Esophagus muscularis mucosa (tissue), 4 donors: ENCODE data around the gene GSTO1. TPM values are rescaled to one million over a fixed set of nuclear protein-coding genes. Genes with fewer than 3 reads are reported as not detected.

Experiments used
- DNase-seq: peaks from one replicate; pipeline ENCODE4 v3.0.0-alpha.2; 2017; ENCODE audit errors: extremely low spot score
- H3K27ac ChIP-seq, 4 donors: fragments of 200-600 bp; sonication (generic); replicated peaks in 1 of 4; 1 replicate in 3 of 4; 2 replicates in 1 of 4; pipeline ENCODE4 v1.5.1; 2016 to 2019; ENCODE audit warnings: mild to moderate bottlenecking in 1 of 4
- H3K27me3 ChIP-seq, 4 donors: fragments of 200-600 bp; sonication (generic); one replicate each; pipeline versions ENCODE4 v1.5.1 to v1.6.0; 2016 to 2019
- H3K36me3 ChIP-seq, 4 donors: fragments of 200-600 bp; sonication (generic); one replicate each; pipeline ENCODE4 v1.5.1; 2016 to 2019
- H3K4me1 ChIP-seq, 4 donors: fragments of 200-600 bp; sonication (generic); one replicate each; pipeline ENCODE4 v1.5.1; 2016 to 2019
- H3K4me3 ChIP-seq, 4 donors: fragments of 200-600 bp; sonication (generic); 1 replicate in 2 of 4; 2 replicates in 2 of 4; pipeline ENCODE4 v1.5.1; 2016 to 2019; ENCODE audit warnings: mild to moderate bottlenecking in 4 of 4, moderate library complexity in 1 of 4
- H3K9me3 ChIP-seq, 4 donors: fragments of 200-600 bp; sonication (generic); 1 replicate in 3 of 4; 2 replicates in 1 of 4; pipeline ENCODE4 v1.5.1; 2016 to 2019
- CTCF ChIP-seq, 3 experiments: fragments of 200-600 bp in 2 of 3; fragments of 450-650 bp in 1 of 3; sonication (generic) in 2 of 3; IDR thresholded peaks; one replicate each; pipeline ENCODE4 v1.5.1; 2017 to 2019; ENCODE audit warnings: antibody characterized with exemption in 3 of 3, mild to moderate bottlenecking in 2 of 3, moderate library complexity in 1 of 3
- EP300 ChIP-seq: sonication (generic); formaldehyde crosslinking; IDR thresholded peaks from one replicate; pipeline ENCODE4 v1.6.1; 2017; ENCODE audit warnings: antibody characterized with exemption
- POLR2A ChIP-seq: fragments of 450-650 bp; IDR thresholded peaks from one replicate; pipeline ENCODE4 v1.6.1; 2017; ENCODE audit warnings: antibody characterized with exemption, moderate library complexity, mild to moderate bottlenecking, low read depth
- POLR2AphosphoS5 ChIP-seq, 2 donors: sonication (generic); formaldehyde crosslinking; IDR thresholded peaks; one replicate each; pipeline ENCODE4 v1.6.1; 2017; ENCODE audit warnings: antibody characterized with exemption in 2 of 2
- WGBS: methylation state at CpG from one replicate; pipeline ENCODE4 v1.1.5; 2018; 5-methylcytosine and 5-hydroxymethylcytosine counted together
- intact Hi-C: fragments of 100-400 bp; cut with DNase I; formaldehyde crosslinking; loops from one replicate; pipeline ENCODE4 v1.15.1; 2023
- total RNA-seq, 4 donors: library from RNA; depleted of rRNA; stranded (reverse); fragments of >200 nt; gene quantifications; one replicate each; pipeline versions ENCODE4 v1.1.0 to v1.2.1, GENCODE V29; 2016

Gene GSTO1
- total RNA-seq, 4 donors from 2014 or later: 123 to 172 (median 152) TPM

- intact Hi-C loops: no loop called here
- Histone ChIP-seq H3K4me3 (no peak overlapping the region), H3K36me3 (no peaks in the 10 kb centered on the region), H3K4me1 (peaks cover 27 to 49% (median 39%) of the 10 kb centered on the region in 4 donors), H3K27ac (no peak overlapping the region), H3K27me3 (no peaks in the 10 kb centered on the region), H3K9me3 (no peaks in the 10 kb centered on the region)
- no peak for DNase-seq
- 90% methylated on average over 5 of the region's 5 CpGs for WGBS
- TF ChIP-seq EP300 (no peak), POLR2AphosphoS5 (IDR thresholded peaks at IDR 0.05) (no peak), POLR2A (no peak), CTCF (IDR thresholded peaks at IDR 0.05) (no peak)
Measured at GRCh38 chr10:104293781-104294321, 39.2 kb downstream of the GSTO1 start.

DNA sequence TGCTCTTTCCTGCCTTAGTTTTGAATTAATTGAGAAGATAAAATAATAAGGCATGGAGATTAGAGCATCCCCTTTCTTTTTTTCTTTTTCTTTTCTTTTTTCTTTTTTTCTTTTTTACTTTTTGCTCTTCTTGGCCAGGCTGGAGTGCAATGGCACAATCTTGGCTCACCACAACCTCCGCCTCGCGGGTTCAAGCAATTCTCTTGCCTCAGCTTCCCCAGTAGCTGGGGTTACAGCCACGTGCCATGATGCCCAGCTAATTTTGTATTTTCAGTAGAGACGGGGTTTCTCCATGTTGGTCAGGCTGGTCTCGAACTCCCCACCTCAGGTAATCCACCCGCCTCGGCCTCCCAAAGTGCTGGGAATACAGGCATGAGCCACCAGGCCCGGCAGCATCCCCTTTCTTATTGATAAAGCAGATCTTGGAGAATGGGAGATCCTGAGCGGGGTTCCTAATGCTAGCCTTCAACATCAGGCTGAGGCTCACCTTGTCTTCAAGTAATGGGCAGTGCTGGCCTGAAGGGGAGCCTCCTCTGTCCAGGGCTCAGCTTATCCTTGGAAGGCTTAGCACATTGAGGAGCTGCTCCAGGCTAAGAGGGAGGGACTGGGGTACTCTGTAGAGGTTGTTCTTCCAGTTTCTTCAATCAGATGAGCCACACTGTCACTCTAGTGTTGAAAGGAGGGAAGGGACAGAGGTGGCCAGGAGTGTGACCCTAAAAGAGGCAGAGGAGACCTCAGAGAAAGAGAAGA lies 42.2 kb downstream of the GSTO1 start:
- no peaks in the 10 kb centered on the region for H3K36me3 ChIP-seq
- no peak for DNase-seq
- no peak overlapping the region for H3K4me3 ChIP-seq
- H3K9me3 ChIP-seq: no peaks in the 10 kb centered on the region
- H3K27me3 ChIP-seq: no peaks in the 10 kb centered on the region
- peak overlapping the region in 3 of 4 donors; percentile 89 to 96 (median 90) for H3K27ac ChIP-seq
- WGBS: 97% methylated on average over 10 of the region's 10 CpGs
- TF ChIP-seq EP300: no peak
- TF ChIP-seq POLR2AphosphoS5 (IDR thresholded peaks at IDR 0.05): no peak
- no peak for TF ChIP-seq POLR2A
- TF ChIP-seq CTCF (IDR thresholded peaks at IDR 0.05): no peak
- intact Hi-C loops: no loop called here
- peaks cover 44 to 68% (median 58%) of the 10 kb centered on the region in 4 donors for H3K4me1 ChIP-seq

DNA sequence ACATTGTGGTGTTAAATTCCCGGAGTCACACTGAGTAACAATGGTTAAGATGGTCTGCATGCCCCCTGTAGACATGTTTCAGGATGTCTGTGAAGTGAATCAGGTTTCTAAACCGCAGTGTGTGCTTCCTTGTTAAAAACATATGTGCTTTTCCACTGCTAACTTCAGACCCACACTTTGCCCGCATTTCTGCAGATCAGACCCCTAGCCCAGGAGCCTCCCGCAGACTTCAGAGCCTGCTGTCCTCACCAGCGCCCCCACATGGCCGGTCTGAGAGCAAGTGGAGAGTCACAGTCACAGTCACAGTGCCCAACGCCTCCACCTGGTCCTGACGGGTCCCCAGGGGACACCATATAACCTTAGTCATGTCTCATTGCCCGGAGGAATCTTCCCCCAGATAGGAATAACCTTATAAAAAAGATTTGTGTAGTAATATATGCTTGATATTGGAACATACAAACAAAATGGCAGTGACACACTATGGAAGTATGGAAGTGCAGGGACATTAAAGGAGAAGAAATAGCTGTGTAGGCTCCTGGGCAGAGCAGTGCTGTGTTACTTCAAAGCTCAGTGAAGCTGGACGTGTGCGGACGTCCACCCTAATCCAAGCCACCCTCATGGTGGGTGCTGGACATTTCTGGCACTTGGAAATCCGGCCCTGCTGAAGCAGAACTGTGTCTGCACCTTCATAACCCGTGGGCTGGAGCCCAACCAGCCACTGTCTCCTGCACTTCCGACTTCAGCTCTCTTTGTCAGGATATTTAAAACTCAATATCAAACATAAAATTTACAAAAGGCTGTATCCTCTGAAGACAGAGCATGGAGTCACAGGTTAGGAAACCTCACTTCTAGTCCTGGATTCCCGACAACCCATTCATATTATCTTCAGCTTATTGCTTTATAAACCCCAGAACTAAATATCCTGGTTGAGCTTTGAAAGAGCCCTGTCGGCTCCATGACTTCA lies 43.3 kb downstream of the GSTO1 start:
- Histone ChIP-seq H3K4me1 (peaks cover 49 to 72% (median 65%) of the 10 kb centered on the region in 4 donors), H3K4me3 (no peak overlapping the region), H3K9me3 (no peaks in the 10 kb centered on the region), H3K27me3 (no peaks in the 10 kb centered on the region), H3K36me3 (no peaks in the 10 kb centered on the region), H3K27ac (peak overlapping the region; percentile 87 to 96 (median 90))
- intact Hi-C loops: no loop called here
- no peak for DNase-seq
- WGBS: 66% methylated on average over 17 of the region's 17 CpGs
- TF ChIP-seq POLR2A (no peak), POLR2AphosphoS5 (IDR thresholded peaks at IDR 0.05) (no peak), CTCF (IDR thresholded peaks at IDR 0.05) (peak; percentile 14 to 26 (median 20)), EP300 (no peak)

DNA sequence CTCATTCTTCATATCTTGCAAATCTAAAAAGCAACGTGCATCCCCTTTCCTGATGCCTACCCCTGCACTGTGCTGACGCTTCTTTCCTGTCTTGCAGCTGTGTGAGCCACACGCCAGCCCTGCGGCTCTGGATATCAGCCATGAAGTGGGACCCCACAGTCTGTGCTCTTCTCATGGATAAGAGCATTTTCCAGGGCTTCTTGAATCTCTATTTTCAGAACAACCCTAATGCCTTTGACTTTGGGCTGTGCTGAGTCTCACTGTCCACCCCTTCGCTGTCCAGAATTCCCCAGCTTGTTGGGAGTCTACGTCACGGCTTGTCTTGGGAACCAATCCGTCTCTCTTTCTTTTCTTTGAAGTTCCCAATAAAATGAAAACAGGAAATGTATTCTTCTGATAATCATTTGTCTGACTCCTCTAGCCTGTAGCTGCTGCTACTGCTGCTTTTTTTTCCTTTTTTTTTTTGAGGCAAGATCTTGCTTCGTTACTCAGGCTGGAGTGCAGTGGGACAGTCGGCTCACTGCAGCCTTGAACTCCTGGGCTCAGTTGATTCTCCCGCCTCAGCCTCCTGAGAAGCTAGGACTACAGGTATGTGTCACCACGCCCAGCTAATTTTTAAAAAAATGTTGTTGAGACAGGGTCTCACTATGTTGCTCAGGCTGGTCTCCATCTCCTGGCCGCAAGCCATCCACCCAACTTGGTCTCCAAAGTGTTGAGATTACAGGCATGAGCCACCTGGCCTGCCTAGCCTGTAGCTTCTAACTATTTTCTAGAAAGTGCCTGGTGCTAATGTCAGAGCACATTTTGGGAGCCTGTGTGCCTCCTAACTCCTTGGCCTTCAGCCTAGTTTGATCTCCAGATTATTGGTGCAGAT lies 44.6 kb downstream of the GSTO1 start:
- no peaks in the 10 kb centered on the region for H3K36me3 ChIP-seq
- 57% methylated on average over 12 of the region's 13 CpGs for WGBS
- H3K4me3 ChIP-seq: no peak overlapping the region
- H3K27me3 ChIP-seq: no peaks in the 10 kb centered on the region
- no peaks in the 10 kb centered on the region for H3K9me3 ChIP-seq
- TF ChIP-seq CTCF (IDR thresholded peaks at IDR 0.05): no peak
- TF ChIP-seq EP300: no peak
- peak in 1 of 2 donors; percentile 6 for TF ChIP-seq POLR2AphosphoS5 (IDR thresholded peaks at IDR 0.05)
- intact Hi-C loops: no loop called here
- H3K4me1 ChIP-seq: peaks cover 62 to 81% (median 74%) of the 10 kb centered on the region in 4 donors
- H3K27ac ChIP-seq: peak overlapping the region; percentile 87 to 96 (median 90)
- no peak for DNase-seq
